Stomach (tissue), 9 donors: ENCODE results near the gene EFCAB14. TPM values are rescaled to one million over a fixed set of nuclear protein-coding genes. Genes with fewer than 3 reads are reported as not detected.

Experiments used
- DNase-seq, 2 donors: peaks; one replicate each; pipeline versions ENCODE4 v3.0.0 to v3.0.0-alpha.2; 2013 to 2019
- H3K27ac ChIP-seq, 5 donors: fragments of 200-600 bp in 4 of 5; sonication (generic) in 4 of 5; one replicate each; pipeline ENCODE4 v1.5.1; 2013 to 2019; ENCODE audit warnings: mild to moderate bottlenecking in 1 of 5, moderate library complexity in 1 of 5
- H3K27me3 ChIP-seq, 3 donors: fragments of 200-600 bp; sonication (generic); one replicate each; pipeline ENCODE4 v1.5.1; 2017 to 2019; ENCODE audit warnings: mixed run types in 1 of 3
- H3K36me3 ChIP-seq, 4 donors: fragments of 200-600 bp; sonication (generic); 1 replicate in 3 of 4; 2 replicates in 1 of 4; pipeline ENCODE4 v1.5.1; 2016 to 2019
- H3K4me1 ChIP-seq, 4 donors: fragments of 200-600 bp; sonication (generic); one replicate each; pipeline ENCODE4 v1.5.1; 2016 to 2019
- H3K4me3 ChIP-seq, 4 donors: fragments of 200-600 bp; sonication (generic) in 3 of 4; one replicate each; pipeline ENCODE4 v1.5.1; 2016 to 2019; ENCODE audit warnings: mild to moderate bottlenecking in 1 of 4
- H3K9me3 ChIP-seq, 4 donors: fragments of 200-600 bp; sonication (generic); one replicate each; pipeline ENCODE4 v1.5.1; 2016 to 2019
- EP300 ChIP-seq: sonication (generic); formaldehyde crosslinking; IDR thresholded peaks from one replicate; pipeline ENCODE4 v1.6.1; 2017; ENCODE audit warnings: antibody characterized with exemption
- POLR2A ChIP-seq, 4 donors: fragments of 450-650 bp; IDR thresholded peaks; one replicate each; pipeline ENCODE4 v1.6.1; 2016; ENCODE audit warnings: antibody characterized with exemption in 4 of 4, control low read depth in 2 of 4, mild to moderate bottlenecking in 1 of 4, moderate library complexity in 1 of 4
- POLR2AphosphoS5 ChIP-seq, 3 donors: sonication (generic); formaldehyde crosslinking; IDR thresholded peaks; one replicate each; pipeline ENCODE4 v1.6.1; 2016; ENCODE audit warnings: antibody characterized with exemption in 3 of 3
- WGBS, 5 donors: extraction: QIAGEN DNeasy Blood & Tissue Kit in 3 of 5; methylation state at CpG; one replicate each; pipeline versions ENCODE4 v1.1.5 to v1.1.7; 2013 to 2018; 5-methylcytosine and 5-hydroxymethylcytosine counted together
- intact Hi-C: fragments of 100-400 bp; cut with DNase I; formaldehyde crosslinking; loops from one replicate; pipeline ENCODE4 v1.15.1; 2023; ENCODE audit warnings: low total_unique reads
- polyA plus RNA-seq, 3 donors: library from polyadenylated mRNA; stranded (reverse); fragments of 200-250 nt; gene quantifications; one replicate each; pipeline ENCODE4 v1.2.3, GENCODE V29; 2013
- total RNA-seq, 5 donors: library from RNA; depleted of rRNA; stranded (reverse); fragments of >200 nt; gene quantifications; one replicate each; pipeline versions ENCODE4 v1.1.0 to v1.2.3, GENCODE V29; 2014 to 2016
- TF ChIP-seq, protein P1 (sequence below), 7 experiments: fragments of 450-650 bp in 4 of 7; fragments of 200-600 bp in 3 of 7; sonication (generic) in 3 of 7; IDR thresholded peaks; one replicate each; pipeline ENCODE4 v1.5.1; 2016 to 2019; ENCODE audit warnings: antibody characterized with exemption in 7 of 7, control low read depth in 2 of 7, mild to moderate bottlenecking in 1 of 7
- donor health status: healthy with polysubstance abuse.
- donor health status: Bipolar disorder and iron deficiency.
- donor health status: healthy.

Gene EFCAB14
- total and polyA plus RNA-seq, 8 donors: 19.6 to 164 (median 53.8) TPM

DNA sequence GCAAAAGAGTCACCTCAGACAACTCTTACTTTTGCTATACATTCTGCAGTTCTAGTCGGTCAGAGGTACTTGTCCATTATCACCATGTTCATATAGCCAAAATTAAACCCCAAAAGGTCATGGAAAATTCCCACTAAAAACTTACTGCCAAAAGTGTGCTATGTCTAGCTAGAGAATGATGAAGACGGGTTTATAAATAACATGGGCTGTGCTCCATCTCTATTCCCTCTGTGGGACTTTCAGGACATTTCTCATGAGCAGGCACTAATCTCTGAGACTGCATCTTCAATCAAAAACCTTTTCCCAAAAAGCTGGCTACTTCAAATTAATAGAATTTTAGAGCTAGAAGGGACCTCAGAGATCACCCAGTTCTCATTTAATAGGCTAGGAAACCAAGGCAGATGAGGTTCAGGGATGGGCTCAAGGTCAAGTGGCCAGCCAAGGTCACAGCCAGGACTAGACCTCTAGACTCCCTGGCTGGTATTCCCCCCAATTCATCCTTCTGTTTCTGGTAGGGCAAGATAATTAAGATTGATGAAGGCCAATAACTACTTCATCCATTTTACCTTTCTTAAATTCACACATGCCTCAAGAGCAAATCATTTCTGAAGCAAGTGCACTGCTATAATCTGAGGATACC, 81.3 kb downstream of the EFCAB14 start:
- Histone ChIP-seq H3K27ac (peak overlapping the region in 3 of 5 donors; percentile 32 to 56 (median 39)), H3K4me1 (peaks cover 0 to 42% (median 20%) of the 10 kb centered on the region in 4 donors), H3K4me3 (no peak overlapping the region), H3K9me3 (no peaks in the 10 kb centered on the region), H3K27me3 (no peaks in the 10 kb centered on the region), H3K36me3 (peaks cover 12 to 73% (median 66%) of the 10 kb centered on the region in 4 donors)
- WGBS, 5 donors: 30 to 70% (median 43%) methylated on average over 2 of the region's 2 CpGs
- intact Hi-C loops: no loop called here
- TF ChIP-seq EP300 (no peak), POLR2AphosphoS5 (IDR thresholded peaks at IDR 0.05) (peak in 1 of 3 donors; percentile 40)
- TF ChIP-seq, protein P1, sequence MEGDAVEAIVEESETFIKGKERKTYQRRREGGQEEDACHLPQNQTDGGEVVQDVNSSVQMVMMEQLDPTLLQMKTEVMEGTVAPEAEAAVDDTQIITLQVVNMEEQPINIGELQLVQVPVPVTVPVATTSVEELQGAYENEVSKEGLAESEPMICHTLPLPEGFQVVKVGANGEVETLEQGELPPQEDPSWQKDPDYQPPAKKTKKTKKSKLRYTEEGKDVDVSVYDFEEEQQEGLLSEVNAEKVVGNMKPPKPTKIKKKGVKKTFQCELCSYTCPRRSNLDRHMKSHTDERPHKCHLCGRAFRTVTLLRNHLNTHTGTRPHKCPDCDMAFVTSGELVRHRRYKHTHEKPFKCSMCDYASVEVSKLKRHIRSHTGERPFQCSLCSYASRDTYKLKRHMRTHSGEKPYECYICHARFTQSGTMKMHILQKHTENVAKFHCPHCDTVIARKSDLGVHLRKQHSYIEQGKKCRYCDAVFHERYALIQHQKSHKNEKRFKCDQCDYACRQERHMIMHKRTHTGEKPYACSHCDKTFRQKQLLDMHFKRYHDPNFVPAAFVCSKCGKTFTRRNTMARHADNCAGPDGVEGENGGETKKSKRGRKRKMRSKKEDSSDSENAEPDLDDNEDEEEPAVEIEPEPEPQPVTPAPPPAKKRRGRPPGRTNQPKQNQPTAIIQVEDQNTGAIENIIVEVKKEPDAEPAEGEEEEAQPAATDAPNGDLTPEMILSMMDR (IDR thresholded peaks at IDR 0.05): no peak
- DNase-seq: peak in 1 of 2 donors; percentile 10

DNA sequence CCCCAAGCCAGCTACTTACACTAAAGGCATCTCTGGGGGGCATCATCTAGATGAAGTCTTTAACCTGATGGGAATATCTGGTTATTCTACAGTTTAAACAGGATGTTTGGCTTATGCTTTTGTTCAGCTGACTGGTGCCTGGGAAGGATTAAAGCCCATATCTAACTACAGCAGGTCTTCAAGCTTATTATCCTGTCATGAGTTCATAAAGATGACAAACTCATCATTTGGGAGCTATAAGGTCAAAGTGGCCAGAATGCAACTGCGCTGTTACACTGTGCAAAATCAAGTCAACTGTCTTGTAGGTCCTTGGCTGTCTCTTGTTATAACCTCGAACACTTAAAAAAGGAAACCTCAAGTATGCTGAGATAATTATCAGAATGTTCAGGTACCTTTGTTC, 83.7 kb downstream of the EFCAB14 start:
- 93 to 97% (median 95%) methylated on average over 2 of the region's 2 CpGs for WGBS, 5 donors
- peaks cover 24 to 78% (median 71%) of the 10 kb centered on the region in 4 donors for H3K36me3 ChIP-seq
- no peak for DNase-seq
- intact Hi-C loops: no loop called here
- peaks cover 0 to 25% (median 16%) of the 10 kb centered on the region in 4 donors for H3K4me1 ChIP-seq
- H3K27ac ChIP-seq: no peak overlapping the region
- no peak overlapping the region for H3K4me3 ChIP-seq
- H3K27me3 ChIP-seq: no peaks in the 10 kb centered on the region
- TF ChIP-seq, protein P1 (IDR thresholded peaks at IDR 0.05): no peak
- TF ChIP-seq EP300 (no peak), POLR2A (IDR thresholded peaks at IDR 0.05) (no peak)
- H3K9me3 ChIP-seq: no peaks in the 10 kb centered on the region

GRCh38 chr1:46630719-46631118, 88.2 kb downstream of the EFCAB14 start:
- TF ChIP-seq, protein P1 (IDR thresholded peaks at IDR 0.05): no peak
- no peak for TF ChIP-seq POLR2AphosphoS5 (IDR thresholded peaks at IDR 0.05)
- no peak for TF ChIP-seq POLR2A (IDR thresholded peaks at IDR 0.05)
- no peak for TF ChIP-seq EP300
- WGBS, 5 donors: 87 to 91% (median 88%) methylated on average over 2 of the region's 2 CpGs
- intact Hi-C loops: no loop called here
- peaks cover 24 to 64% (median 61%) of the 10 kb centered on the region in 4 donors for H3K36me3 ChIP-seq
- DNase-seq: no peak
- H3K4me3 ChIP-seq: no peak overlapping the region
- H3K27ac ChIP-seq: no peak overlapping the region
- no peaks in the 10 kb centered on the region for H3K27me3 ChIP-seq
- H3K9me3 ChIP-seq: no peaks in the 10 kb centered on the region
- no peaks in the 10 kb centered on the region for H3K4me1 ChIP-seq

Other genes with a start within 250 kb of the EFCAB14 start
- gene DMBX1, start 229.3 kb downstream of the EFCAB14 start, total RNA-seq: not detected
- not detected for gene DMBX1, start 229.3 kb downstream of the EFCAB14 start, polyA plus RNA-seq
- gene KNCN, start 167.5 kb downstream of the EFCAB14 start, total RNA-seq: not detected
- gene KNCN, start 167.5 kb downstream of the EFCAB14 start, polyA plus RNA-seq: not detected
- gene MKNK1, start 114.8 kb downstream of the EFCAB14 start, total RNA-seq: 100 to 1,000 TPM in 1 of 5 donors, 10 to 100 TPM in 4; 35.0 to 182 (median 43.7) TPM
- 10 to 100 TPM; 21.2 to 32.4 (median 29.1) TPM for gene MKNK1, start 114.8 kb downstream of the EFCAB14 start, polyA plus RNA-seq
- 10 to 100 TPM in 4 of 5 donors, 1 to 10 TPM in 1; 8.4 to 27.2 (median 15.2) TPM for gene MOB3C, start 102.3 kb downstream of the EFCAB14 start, total RNA-seq
- 10 to 100 TPM; 10.2 to 12.0 (median 10.4) TPM for gene MOB3C, start 102.3 kb downstream of the EFCAB14 start, polyA plus RNA-seq
- gene ATPAF1, start 50.8 kb downstream of the EFCAB14 start, total RNA-seq: 10 to 100 TPM; 32.6 to 88.8 (median 49.0) TPM
- gene ATPAF1, start 50.8 kb downstream of the EFCAB14 start, polyA plus RNA-seq: 10 to 100 TPM; 36.5 to 39.6 (median 39.0) TPM
- not detected for gene TEX38, start 47.3 kb downstream of the EFCAB14 start, total RNA-seq
- not detected for gene TEX38, start 47.3 kb downstream of the EFCAB14 start, polyA plus RNA-seq
- 100 to 1,000 TPM in 1 of 5 donors, 10 to 100 TPM in 1, 1 to 10 TPM in 3; 5.1 to 110 (median 7.5) TPM for gene CYP4B1, start 79.9 kb upstream of the EFCAB14 start, total RNA-seq
- 10 to 100 TPM in 1 of 3 donors, 1 to 10 TPM in 1, under 1 TPM in 1; 0.75 to 26.6 (median 1.5) TPM for gene CYP4B1, start 79.9 kb upstream of the EFCAB14 start, polyA plus RNA-seq
- 1 to 10 TPM in 1 of 5 donors, under 1 TPM in 1, not detected in 3; 0.92 to 2.2 TPM for gene CYP4A11, start 222.4 kb upstream of the EFCAB14 start, total RNA-seq
- under 1 TPM in 1 of 3 donors, not detected in 2; 0.68 TPM for gene CYP4A11, start 222.4 kb upstream of the EFCAB14 start, polyA plus RNA-seq